GM23338 (cell line): ENCODE measurements around the gene ZBTB7C. TPM values are rescaled to one million over a fixed set of nuclear protein-coding genes. Genes with fewer than 3 reads are reported as not detected.

Source experiments
- ATAC-seq: fragments of 200-7000 bp; cut with Tn5 transposase; 3 replicates; pipeline ENCODE4 v1.9.1; 2020
- DNase-seq: peaks from one replicate; pipeline ENCODE4 v3.0.0-alpha.2; 2015; ENCODE audit warnings: low spot score
- H2AFZ ChIP-seq: fragments of 200-600 bp; sonication (generic); 2 replicates; pipeline ENCODE4 v1.8.0; 2016; ENCODE audit warnings: antibody characterized with exemption, mild to moderate bottlenecking, moderate library complexity
- H3F3A ChIP-seq: fragments of 200-600 bp; sonication (generic); replicated peaks from 2 replicates; pipeline ENCODE4 v1.8.0; 2017; ENCODE audit warnings: antibody characterized with exemption, mixed run types, low read depth
- H3K27ac ChIP-seq: fragments of 200-600 bp; sonication (generic); 2 replicates; pipeline ENCODE4 v1.6.1; 2016; ENCODE audit warnings: low read depth
- H3K27me3 ChIP-seq: fragments of 200-600 bp; sonication (generic); 2 replicates; pipeline ENCODE4 v1.8.0; 2016; ENCODE audit warnings: mild to moderate bottlenecking, mixed run types, moderate library complexity; ENCODE audit not compliant: insufficient read depth
- H3K36me3 ChIP-seq: fragments of 200-600 bp; sonication (generic); 2 replicates; pipeline ENCODE4 v1.8.0; 2016; ENCODE audit warnings: mild to moderate bottlenecking; ENCODE audit not compliant: insufficient read depth
- H3K4me1 ChIP-seq: fragments of 200-600 bp; sonication (generic); 2 replicates; pipeline ENCODE4 v1.8.0; 2016; ENCODE audit warnings: mild to moderate bottlenecking, moderate library complexity; ENCODE audit not compliant: insufficient read depth
- H3K4me2 ChIP-seq: fragments of 200-600 bp; sonication (generic); 2 replicates; pipeline ENCODE4 v1.7.1; 2017; ENCODE audit warnings: mixed run types
- H3K4me3 ChIP-seq: fragments of 200-600 bp; sonication (generic); 2 replicates; pipeline ENCODE4 v1.6.1; 2016; ENCODE audit warnings: mixed run types
- H3K79me2 ChIP-seq: fragments of 200-600 bp; sonication (generic); replicated peaks from 2 replicates; pipeline ENCODE4 v1.8.0; 2017; ENCODE audit warnings: mild to moderate bottlenecking; ENCODE audit not compliant: insufficient read depth
- H3K9me2 ChIP-seq: fragments of 200-600 bp; sonication (generic); 2 replicates; pipeline ENCODE4 v1.8.0; 2017; ENCODE audit not compliant: insufficient read depth
- H4K20me1 ChIP-seq: fragments of 200-600 bp; sonication (generic); replicated peaks from 2 replicates; pipeline ENCODE4 v1.8.0; 2017; ENCODE audit warnings: mild to moderate bottlenecking; ENCODE audit not compliant: insufficient read depth
- H3K27ac Mint-ChIP-seq: 2 replicates; pipeline ENCODE4 v1.8.0; 2020; ENCODE audit warnings: inconsistent platforms, mild to moderate bottlenecking, moderate library complexity, mixed read lengths
- H3K27me3 Mint-ChIP-seq: 3 replicates; pipeline ENCODE4 v1.8.0; 2022; ENCODE audit warnings: low read depth, mild to moderate bottlenecking, moderate library complexity, mixed read lengths, inconsistent platforms; ENCODE audit not compliant: insufficient read depth, poor library complexity
- H3K36me3 Mint-ChIP-seq: 3 replicates; pipeline ENCODE4 v1.8.0; 2021; ENCODE audit warnings: low read depth, mild to moderate bottlenecking, inconsistent platforms, moderate library complexity, mixed read lengths
- H3K4me1 Mint-ChIP-seq: 3 replicates; pipeline ENCODE4 v1.8.0; 2020; ENCODE audit warnings: mild to moderate bottlenecking, inconsistent platforms, mixed read lengths
- H3K4me3 Mint-ChIP-seq: 3 replicates; pipeline ENCODE4 v1.8.0; 2021; ENCODE audit warnings: moderate library complexity, mild to moderate bottlenecking, inconsistent platforms, mixed read lengths
- H3K9me3 Mint-ChIP-seq: 3 replicates; pipeline ENCODE4 v1.8.0; 2020; ENCODE audit warnings: moderate library complexity, mild to moderate bottlenecking, inconsistent platforms, mixed read lengths
- CTCF ChIP-seq, 2 experiments: fragments of 200-600 bp in 1 of 2; sonication (generic) in 1 of 2; conservative IDR thresholded peaks; 2 replicates each; pipeline versions ENCODE4 v1.5.1 to v1.6.1; 2016 to 2017; ENCODE audit warnings: antibody characterized with exemption in 2 of 2, low read depth in 2 of 2, mild to moderate bottlenecking in 2 of 2, moderate library complexity in 1 of 2
- EZH2phosphoT487 ChIP-seq: fragments of 200-600 bp; sonication (generic); IDR thresholded peaks from one replicate; pipeline ENCODE4 v1.8.1; 2018; ENCODE audit warnings: antibody characterized with exemption; ENCODE audit not compliant: unreplicated experiment
- JUNB ChIP-seq: IDR thresholded peaks from one replicate; pipeline ENCODE4 v1.6.1; 2016; ENCODE audit warnings: antibody characterized with exemption; ENCODE audit not compliant: unreplicated experiment
- NANOG ChIP-seq: IDR thresholded peaks from 2 replicates; pipeline ENCODE4 v1.6.1; 2016; ENCODE audit warnings: antibody characterized with exemption, borderline replicate concordance
- ZNF114 ChIP-seq: fragments of 250-450 bp; sonication (Bioruptor Pico); IDR thresholded peaks from 2 replicates; pipeline ENCODE4 v1.5.0; 2020; ENCODE audit warnings: mild to moderate bottlenecking, moderate library complexity
- polyA plus RNA-seq: library from polyadenylated mRNA; unstranded; fragments of >200 nt; fragmentation: Nextera tagmentation; extraction: Ambion mirVana; gene quantifications from 2 replicates; pipeline ENCODE4 v1.2.1, GENCODE V29; 2016
- total RNA-seq: library from RNA; depleted of rRNA; stranded (reverse); fragments of >200 nt; shearing (Covaris generic); gene quantifications from 2 replicates; pipeline ENCODE4 v1.2.3, GENCODE V29; 2014
- TF ChIP-seq, protein P1 (sequence below): fragments of 250-450 bp; sonication (Bioruptor Pico); IDR thresholded peaks from 2 replicates; pipeline ENCODE4 v1.5.0; 2020; ENCODE audit warnings: mild to moderate bottlenecking, moderate library complexity
- TF ChIP-seq, protein P2 (sequence below): IDR thresholded peaks from 2 replicates; pipeline ENCODE4 v1.6.1; 2016; ENCODE audit warnings: antibody characterized with exemption

Gene ZBTB7C
- total and polyA plus RNA-seq, 2 experiments from 2014 or later: 0.03 to 0.14 TPM

GRCh38 chr18:48265328-48265727 lies 143.9 kb downstream of the ZBTB7C start (continued):
- TF ChIP-seq, protein P1, sequence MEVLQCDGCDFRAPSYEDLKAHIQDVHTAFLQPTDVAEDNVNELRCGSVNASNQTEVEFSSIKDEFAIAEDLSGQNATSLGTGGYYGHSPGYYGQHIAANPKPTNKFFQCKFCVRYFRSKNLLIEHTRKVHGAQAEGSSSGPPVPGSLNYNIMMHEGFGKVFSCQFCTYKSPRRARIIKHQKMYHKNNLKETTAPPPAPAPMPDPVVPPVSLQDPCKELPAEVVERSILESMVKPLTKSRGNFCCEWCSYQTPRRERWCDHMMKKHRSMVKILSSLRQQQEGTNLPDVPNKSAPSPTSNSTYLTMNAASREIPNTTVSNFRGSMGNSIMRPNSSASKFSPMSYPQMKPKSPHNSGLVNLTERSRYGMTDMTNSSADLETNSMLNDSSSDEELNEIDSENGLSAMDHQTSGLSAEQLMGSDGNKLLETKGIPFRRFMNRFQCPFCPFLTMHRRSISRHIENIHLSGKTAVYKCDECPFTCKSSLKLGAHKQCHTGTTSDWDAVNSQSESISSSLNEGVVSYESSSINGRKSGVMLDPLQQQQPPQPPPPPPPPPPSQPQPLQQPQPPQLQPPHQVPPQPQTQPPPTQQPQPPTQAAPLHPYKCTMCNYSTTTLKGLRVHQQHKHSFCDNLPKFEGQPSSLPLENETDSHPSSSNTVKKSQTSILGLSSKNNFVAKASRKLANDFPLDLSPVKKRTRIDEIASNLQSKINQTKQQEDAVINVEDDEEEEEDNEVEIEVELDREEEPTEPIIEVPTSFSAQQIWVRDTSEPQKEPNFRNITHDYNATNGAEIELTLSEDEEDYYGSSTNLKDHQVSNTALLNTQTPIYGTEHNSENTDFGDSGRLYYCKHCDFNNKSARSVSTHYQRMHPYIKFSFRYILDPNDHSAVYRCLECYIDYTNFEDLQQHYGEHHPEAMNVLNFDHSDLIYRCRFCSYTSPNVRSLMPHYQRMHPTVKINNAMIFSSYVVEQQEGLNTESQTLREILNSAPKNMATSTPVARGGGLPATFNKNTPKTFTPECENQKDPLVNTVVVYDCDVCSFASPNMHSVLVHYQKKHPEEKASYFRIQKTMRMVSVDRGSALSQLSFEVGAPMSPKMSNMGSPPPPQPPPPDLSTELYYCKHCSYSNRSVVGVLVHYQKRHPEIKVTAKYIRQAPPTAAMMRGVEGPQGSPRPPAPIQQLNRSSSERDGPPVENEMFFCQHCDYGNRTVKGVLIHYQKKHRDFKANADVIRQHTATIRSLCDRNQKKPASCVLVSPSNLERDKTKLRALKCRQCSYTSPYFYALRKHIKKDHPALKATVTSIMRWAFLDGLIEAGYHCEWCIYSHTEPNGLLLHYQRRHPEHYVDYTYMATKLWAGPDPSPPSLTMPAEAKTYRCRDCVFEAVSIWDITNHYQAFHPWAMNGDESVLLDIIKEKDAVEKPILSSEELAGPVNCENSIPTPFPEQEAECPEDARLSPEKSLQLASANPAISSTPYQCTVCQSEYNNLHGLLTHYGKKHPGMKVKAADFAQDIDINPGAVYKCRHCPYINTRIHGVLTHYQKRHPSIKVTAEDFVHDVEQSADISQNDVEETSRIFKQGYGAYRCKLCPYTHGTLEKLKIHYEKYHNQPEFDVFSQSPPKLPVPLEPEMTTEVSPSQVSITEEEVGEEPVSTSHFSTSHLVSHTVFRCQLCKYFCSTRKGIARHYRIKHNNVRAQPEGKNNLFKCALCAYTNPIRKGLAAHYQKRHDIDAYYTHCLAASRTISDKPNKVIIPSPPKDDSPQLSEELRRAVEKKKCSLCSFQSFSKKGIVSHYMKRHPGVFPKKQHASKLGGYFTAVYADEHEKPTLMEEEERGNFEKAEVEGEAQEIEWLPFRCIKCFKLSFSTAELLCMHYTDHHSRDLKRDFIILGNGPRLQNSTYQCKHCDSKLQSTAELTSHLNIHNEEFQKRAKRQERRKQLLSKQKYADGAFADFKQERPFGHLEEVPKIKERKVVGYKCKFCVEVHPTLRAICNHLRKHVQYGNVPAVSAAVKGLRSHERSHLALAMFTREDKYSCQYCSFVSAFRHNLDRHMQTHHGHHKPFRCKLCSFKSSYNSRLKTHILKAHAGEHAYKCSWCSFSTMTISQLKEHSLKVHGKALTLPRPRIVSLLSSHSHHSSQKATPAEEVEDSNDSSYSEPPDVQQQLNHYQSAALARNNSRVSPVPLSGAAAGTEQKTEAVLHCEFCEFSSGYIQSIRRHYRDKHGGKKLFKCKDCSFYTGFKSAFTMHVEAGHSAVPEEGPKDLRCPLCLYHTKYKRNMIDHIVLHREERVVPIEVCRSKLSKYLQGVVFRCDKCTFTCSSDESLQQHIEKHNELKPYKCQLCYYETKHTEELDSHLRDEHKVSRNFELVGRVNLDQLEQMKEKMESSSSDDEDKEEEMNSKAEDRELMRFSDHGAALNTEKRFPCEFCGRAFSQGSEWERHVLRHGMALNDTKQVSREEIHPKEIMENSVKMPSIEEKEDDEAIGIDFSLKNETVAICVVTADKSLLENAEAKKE (CRISPR knock-in tag): no peak
- TF ChIP-seq ZNF114 (CRISPR knock-in tag): no peak
- no peak for TF ChIP-seq JUNB

DNA sequence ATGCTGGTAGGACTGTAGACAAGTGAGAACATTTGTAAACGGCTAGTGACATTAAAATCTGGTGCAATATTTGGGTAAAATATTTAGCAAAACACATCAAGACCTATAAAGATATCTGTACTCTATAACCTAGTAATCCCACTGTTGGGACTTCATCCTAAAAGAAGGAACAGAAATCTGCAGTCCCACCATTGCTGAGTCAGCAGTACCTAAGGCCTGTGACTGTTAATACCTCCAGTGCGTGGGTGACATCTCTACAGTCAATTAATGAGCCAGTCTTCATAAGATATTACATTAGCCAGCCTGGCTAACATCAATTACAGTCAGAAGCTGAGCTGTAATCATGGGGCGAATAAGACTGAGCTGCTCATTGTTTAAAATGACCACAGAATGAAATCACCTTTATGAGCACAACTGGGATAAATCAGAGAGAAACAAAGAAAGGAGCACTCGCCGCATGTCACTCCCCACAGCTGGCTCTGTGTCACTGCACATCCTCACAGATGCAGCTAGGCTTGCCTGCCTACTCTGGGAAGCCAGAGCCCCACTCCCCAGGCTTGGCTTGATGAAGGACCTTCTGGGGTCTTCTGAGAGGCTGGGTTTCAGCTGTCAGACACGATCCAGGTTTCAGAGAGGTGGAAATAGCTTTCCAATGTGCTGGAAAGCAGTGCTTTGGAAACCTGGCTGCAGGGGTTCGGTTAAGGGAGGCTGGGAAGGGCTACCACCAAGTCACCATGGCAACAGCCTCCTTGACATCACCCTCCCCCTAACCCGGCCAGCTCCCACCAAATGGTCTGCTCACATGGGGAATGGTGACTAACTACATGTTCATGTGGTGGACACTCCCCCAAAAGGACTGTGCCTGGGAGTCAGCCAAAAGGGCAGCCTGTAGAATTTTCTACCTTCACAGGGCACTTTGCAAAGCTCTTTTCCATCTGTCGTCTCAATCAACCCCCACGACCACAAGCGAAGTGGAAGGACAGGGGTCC lies 145.0 kb downstream of the ZBTB7C start:
- no peak overlapping the region for H3K4me2 ChIP-seq
- no peak for TF ChIP-seq CTCF (conservative IDR thresholded peaks at IDR 0.05; ENCODE audit: low read depth in 2 of 2)
- TF ChIP-seq, protein P2, sequence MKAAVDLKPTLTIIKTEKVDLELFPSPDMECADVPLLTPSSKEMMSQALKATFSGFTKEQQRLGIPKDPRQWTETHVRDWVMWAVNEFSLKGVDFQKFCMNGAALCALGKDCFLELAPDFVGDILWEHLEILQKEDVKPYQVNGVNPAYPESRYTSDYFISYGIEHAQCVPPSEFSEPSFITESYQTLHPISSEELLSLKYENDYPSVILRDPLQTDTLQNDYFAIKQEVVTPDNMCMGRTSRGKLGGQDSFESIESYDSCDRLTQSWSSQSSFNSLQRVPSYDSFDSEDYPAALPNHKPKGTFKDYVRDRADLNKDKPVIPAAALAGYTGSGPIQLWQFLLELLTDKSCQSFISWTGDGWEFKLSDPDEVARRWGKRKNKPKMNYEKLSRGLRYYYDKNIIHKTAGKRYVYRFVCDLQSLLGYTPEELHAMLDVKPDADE: no peak
- no peak for TF ChIP-seq NANOG
- TF ChIP-seq ZNF114 (CRISPR knock-in tag): no peak
- no peak for TF ChIP-seq EZH2phosphoT487

More for the DNA sequence above, 145.0 kb downstream of the ZBTB7C start:
- Histone ChIP-seq H3K27me3 (no peaks in the 10 kb centered on the region), H3K79me2 (no peaks in the 10 kb centered on the region), H3K9me2 (no peaks in the 10 kb centered on the region), H3K4me1 (no peaks in the 10 kb centered on the region), H4K20me1 (no peaks in the 10 kb centered on the region), H3K4me3 (no peak overlapping the region), H3K36me3 (no peaks in the 10 kb centered on the region), H3F3A (no peaks in the 10 kb centered on the region), H3K27ac (no peak overlapping the region), H2AFZ (no peak overlapping the region)
- ATAC-seq (no peak; the same call in 2 of the 3 replicates), DNase-seq (peak; percentile 16)
- Mint-ChIP-seq H3K27me3 (no peaks in the 10 kb centered on the region), H3K4me1 (no peaks in the 10 kb centered on the region; the same call in 2 of the 3 replicates), H3K36me3 (no peaks in the 10 kb centered on the region), H3K4me3 (no peak overlapping the region), H3K27ac (no peak overlapping the region), H3K9me3 (no peaks in the 10 kb centered on the region; the same call in 2 of the 3 replicates)
